ENCODE measurements around the gene GPC6.

The GPC6 gene

DNA sequence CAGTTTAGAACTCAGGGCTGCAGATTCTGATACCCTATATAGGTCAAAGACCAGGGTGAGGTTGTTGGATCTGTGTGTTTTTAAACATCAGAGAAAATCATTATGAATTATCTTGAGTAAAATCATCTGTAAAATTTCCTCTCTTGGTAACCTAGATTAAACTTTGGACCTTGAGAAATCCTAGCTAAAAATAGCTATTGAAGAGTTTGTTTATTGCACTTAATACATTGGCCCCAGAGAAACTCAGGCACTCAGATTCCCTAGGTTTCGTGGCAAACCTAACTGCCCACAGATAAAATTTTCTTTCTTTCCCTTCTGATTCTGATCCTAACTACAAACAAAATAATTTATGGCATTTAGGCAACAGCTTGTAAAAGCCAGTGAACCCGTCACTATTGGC is 102.3 kb downstream of the GPC6 start:
- Histone ChIP-seq H3K4me1 (no peaks in the 10 kb centered on the region), H3K9me3 (no peaks in the 10 kb centered on the region), H3K27me3 (ENCODE audit: low read depth) (no peaks in the 10 kb centered on the region), H3K4me3 (no peak overlapping the region), H3K36me3 (replicated peaks) (no peaks in the 10 kb centered on the region)
- DNase-seq (ENCODE audit: low spot score in 2 of 2): no peak
- in situ Hi-C loops (cut with MboI; ENCODE audit: low sequenced_read_pairs): no loop called here

DNA sequence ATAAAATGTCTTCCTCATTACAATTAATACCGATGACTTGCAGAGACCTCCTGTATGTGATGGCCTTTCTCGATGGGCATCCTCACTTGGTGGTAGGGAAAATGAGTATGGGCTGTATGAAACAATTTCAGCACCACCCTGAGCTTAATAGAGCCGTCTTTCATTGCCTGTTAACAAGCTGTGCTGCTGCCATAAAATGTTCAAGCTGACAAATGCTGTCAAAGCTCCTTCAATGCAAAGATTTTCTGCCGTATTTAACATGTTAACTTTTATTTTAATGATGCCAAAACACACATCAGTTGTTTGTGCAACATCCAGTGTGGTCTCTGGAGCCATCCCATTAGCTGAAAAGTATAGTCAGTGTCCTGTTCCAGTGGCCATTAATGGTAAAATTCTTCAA is 110.1 kb downstream of the GPC6 start:
- Histone ChIP-seq H3K36me3 (replicated peaks) (no peaks in the 10 kb centered on the region), H3K4me1 (no peaks in the 10 kb centered on the region), H3K27me3 (ENCODE audit: low read depth) (no peaks in the 10 kb centered on the region), H3K9me3 (no peaks in the 10 kb centered on the region), H3K4me3 (no peak overlapping the region)
- in situ Hi-C loops (cut with MboI; ENCODE audit: low sequenced_read_pairs): no loop called here
- DNase-seq (ENCODE audit: low spot score in 2 of 2): no peak

GRCh38 chr13:93338030-93338429 is 111.4 kb downstream of the GPC6 start:
- no peaks in the 10 kb centered on the region for H3K36me3 ChIP-seq (replicated peaks)
- H3K27me3 ChIP-seq (ENCODE audit: low read depth): no peaks in the 10 kb centered on the region
- in situ Hi-C loops (cut with MboI; ENCODE audit: low sequenced_read_pairs): no loop called here
- no peak for DNase-seq (ENCODE audit: low spot score in 2 of 2)
- H3K9me3 ChIP-seq: no peaks in the 10 kb centered on the region
- no peaks in the 10 kb centered on the region for H3K4me1 ChIP-seq
- no peak overlapping the region for H3K4me3 ChIP-seq

DNA sequence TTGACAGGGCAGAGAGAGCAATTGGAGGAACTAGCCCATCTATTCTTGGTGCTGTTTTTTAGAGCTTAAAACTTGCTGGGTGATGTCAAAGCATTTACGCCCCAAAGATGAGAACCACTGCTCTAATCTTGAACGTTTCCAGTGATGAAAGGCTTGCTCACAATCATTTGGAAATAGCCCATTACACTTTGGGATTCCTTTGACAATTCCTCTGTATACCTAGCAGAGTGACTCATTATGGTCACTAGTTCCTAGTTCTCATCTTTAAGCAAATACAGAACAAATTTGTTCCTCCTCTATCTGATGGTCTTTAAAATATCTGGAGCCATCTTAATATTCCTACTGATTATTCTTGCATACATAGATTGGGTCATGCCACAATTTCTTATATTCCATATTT is 112.3 kb downstream of the GPC6 start:
- Histone ChIP-seq H3K4me1 (no peaks in the 10 kb centered on the region), H3K9me3 (no peaks in the 10 kb centered on the region), H3K36me3 (replicated peaks) (no peaks in the 10 kb centered on the region), H3K4me3 (no peak overlapping the region), H3K27me3 (ENCODE audit: low read depth) (no peaks in the 10 kb centered on the region)
- in situ Hi-C loops (cut with MboI; ENCODE audit: low sequenced_read_pairs): no loop called here
- no peak for DNase-seq (ENCODE audit: low spot score in 2 of 2)

DNA sequence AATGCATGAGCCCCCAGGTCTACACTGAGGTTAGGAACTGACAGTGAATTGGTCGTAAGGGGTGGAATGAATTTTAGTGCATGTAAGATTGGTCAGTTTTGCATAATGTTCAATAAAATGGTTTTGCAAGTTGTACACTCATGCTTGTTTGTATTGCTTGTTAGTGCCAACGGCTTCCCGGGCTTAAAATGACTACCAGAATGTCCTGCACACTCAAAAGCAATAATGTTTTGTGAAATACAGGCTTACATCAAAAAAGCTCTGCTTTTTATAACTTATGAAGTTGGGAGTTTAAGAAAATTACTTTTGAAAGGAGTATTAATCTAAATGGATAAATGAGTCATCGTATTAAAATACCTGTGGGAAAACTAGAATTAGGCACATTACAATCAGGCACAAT is 112.9 kb downstream of the GPC6 start:
- H3K27me3 ChIP-seq (ENCODE audit: low read depth): no peaks in the 10 kb centered on the region
- H3K36me3 ChIP-seq (replicated peaks): no peaks in the 10 kb centered on the region
- in situ Hi-C loops (cut with MboI; ENCODE audit: low sequenced_read_pairs): no loop called here
- H3K9me3 ChIP-seq: no peaks in the 10 kb centered on the region
- no peak for DNase-seq (ENCODE audit: low spot score in 2 of 2)
- H3K4me1 ChIP-seq: no peaks in the 10 kb centered on the region; the same call in 1 of the 2 replicates
- H3K4me3 ChIP-seq: no peak overlapping the region

- DNase-seq (ENCODE audit: low spot score in 2 of 2): no peak
- no peaks in the 10 kb centered on the region for H3K9me3 ChIP-seq
- in situ Hi-C loops (cut with MboI; ENCODE audit: low sequenced_read_pairs): no loop called here
- no peaks in the 10 kb centered on the region for H3K36me3 ChIP-seq (replicated peaks)
- no peaks in the 10 kb centered on the region for H3K27me3 ChIP-seq (ENCODE audit: low read depth)
- H3K4me1 ChIP-seq: peaks cover 12% of the 10 kb centered on the region
- H3K4me3 ChIP-seq: no peak overlapping the region
Measured at GRCh38 chr13:93341517-93341916, 114.9 kb downstream of the GPC6 start.

GRCh38 chr13:93343097-93343496 is 116.5 kb downstream of the GPC6 start:
- no peak for DNase-seq (ENCODE audit: low spot score in 2 of 2)
- Histone ChIP-seq H3K27me3 (ENCODE audit: low read depth) (no peaks in the 10 kb centered on the region), H3K36me3 (replicated peaks) (no peaks in the 10 kb centered on the region), H3K4me1 (peaks cover 13% of the 10 kb centered on the region), H3K9me3 (no peaks in the 10 kb centered on the region), H3K4me3 (no peak overlapping the region)
- in situ Hi-C loops (cut with MboI; ENCODE audit: low sequenced_read_pairs): no loop called here

DNA sequence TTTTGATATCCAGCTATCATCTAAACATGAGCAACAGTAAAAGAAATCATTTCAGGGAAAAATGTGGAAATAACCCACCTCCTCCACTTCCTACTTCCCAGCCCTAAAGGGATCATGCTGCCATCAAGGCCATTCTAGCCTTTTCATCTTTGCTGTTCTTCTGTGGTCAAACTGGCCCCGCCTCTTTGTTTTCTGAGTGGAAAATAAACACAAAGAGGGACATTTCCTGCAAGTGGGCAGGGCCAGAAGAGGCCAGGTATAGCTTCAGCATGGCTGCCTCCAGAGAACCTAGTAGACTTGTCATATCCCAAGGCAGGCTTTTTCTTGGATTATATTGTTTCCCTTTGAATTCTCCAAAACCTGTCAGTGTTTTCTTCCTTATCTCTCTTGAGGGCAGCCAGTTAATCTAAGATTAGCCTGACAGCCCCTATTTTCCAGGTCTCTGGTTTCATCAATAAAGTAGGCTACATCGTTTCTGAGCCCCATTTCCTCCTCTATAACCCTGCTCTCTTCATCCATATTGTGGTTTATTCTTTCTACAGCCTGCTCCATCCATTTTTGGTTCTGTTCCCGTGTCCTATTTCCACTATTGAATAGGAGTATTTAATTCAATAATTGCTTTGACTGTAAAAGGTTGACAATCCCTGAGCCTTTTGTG is 117.6 kb downstream of the GPC6 start:
- no peaks in the 10 kb centered on the region for H3K36me3 ChIP-seq (replicated peaks)
- peaks cover 13% of the 10 kb centered on the region for H3K4me1 ChIP-seq
- no peaks in the 10 kb centered on the region for H3K27me3 ChIP-seq (ENCODE audit: low read depth)
- H3K9me3 ChIP-seq: no peaks in the 10 kb centered on the region
- DNase-seq (ENCODE audit: low spot score in 2 of 2): no peak
- in situ Hi-C loops (cut with MboI; ENCODE audit: low sequenced_read_pairs): no loop called here
- H3K4me3 ChIP-seq: no peak overlapping the region

DNA sequence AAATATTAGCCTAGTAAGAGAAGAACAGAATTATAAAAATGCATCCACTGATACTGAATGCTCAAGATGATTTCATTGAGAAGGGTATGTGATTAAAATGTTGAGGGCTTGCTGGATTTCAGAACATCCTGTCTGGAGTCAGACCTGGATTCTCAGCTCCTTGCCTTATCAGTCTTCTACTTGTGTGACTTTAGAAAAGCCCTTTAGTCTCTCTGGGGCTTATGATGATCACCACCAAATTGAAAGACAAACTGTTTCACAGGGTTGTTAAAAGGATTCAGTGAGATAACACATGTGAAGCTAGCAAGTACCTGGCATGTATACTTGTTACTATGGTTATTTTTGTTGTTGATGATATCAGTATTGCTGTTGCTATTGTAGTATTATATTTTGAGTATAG is 118.4 kb downstream of the GPC6 start:
- Histone ChIP-seq H3K27me3 (ENCODE audit: low read depth) (no peaks in the 10 kb centered on the region), H3K36me3 (replicated peaks) (no peaks in the 10 kb centered on the region), H3K4me1 (peaks cover 13% of the 10 kb centered on the region), H3K4me3 (no peak overlapping the region), H3K9me3 (no peaks in the 10 kb centered on the region)
- in situ Hi-C loops (cut with MboI; ENCODE audit: low sequenced_read_pairs): no loop called here
- no peak for DNase-seq (ENCODE audit: low spot score in 2 of 2)

GRCh38 chr13:93345770-93346169 is 119.2 kb downstream of the GPC6 start:
- Histone ChIP-seq H3K4me3 (no peak overlapping the region), H3K27me3 (ENCODE audit: low read depth) (no peaks in the 10 kb centered on the region), H3K4me1 (peaks cover 13% of the 10 kb centered on the region), H3K9me3 (no peaks in the 10 kb centered on the region), H3K36me3 (replicated peaks) (no peaks in the 10 kb centered on the region)
- in situ Hi-C loops (cut with MboI; ENCODE audit: low sequenced_read_pairs): no loop called here
- DNase-seq (ENCODE audit: low spot score in 2 of 2): peak in 1 of 2 experiments; percentile 92

GRCh38 chr13:93352616-93353015 is 126.0 kb downstream of the GPC6 start:
- Histone ChIP-seq H3K9me3 (no peaks in the 10 kb centered on the region), H3K4me1 (peaks cover 6% of the 10 kb centered on the region; the same call in 1 of the 2 replicates), H3K27me3 (ENCODE audit: low read depth) (no peaks in the 10 kb centered on the region), H3K4me3 (no peak overlapping the region), H3K36me3 (replicated peaks) (no peaks in the 10 kb centered on the region)
- DNase-seq (ENCODE audit: low spot score in 2 of 2): no peak
- in situ Hi-C loops (cut with MboI; ENCODE audit: low sequenced_read_pairs): no loop called here

DNA sequence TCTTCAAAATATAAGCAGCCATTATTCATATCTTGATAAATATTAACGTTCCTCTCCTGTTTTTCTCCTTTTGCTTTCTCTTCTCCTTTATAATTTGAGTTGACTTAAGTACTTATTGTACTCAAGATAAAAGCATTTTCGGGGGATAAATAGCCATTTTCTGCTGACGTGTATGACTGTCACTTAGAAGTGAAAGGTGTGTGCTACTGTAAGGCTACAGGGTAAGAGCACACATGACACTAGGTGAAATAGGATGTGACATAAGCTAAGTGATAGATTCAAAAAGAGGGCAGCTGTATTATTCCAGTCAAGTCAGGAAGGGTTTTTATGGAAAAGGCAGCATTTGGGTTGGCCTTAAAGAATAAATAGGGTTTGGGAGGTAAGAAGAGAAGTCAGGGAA is 128.5 kb downstream of the GPC6 start:
- Histone ChIP-seq H3K4me1 (peaks cover 6% of the 10 kb centered on the region; the same call in 1 of the 2 replicates), H3K36me3 (replicated peaks) (no peaks in the 10 kb centered on the region), H3K27me3 (ENCODE audit: low read depth) (no peaks in the 10 kb centered on the region), H3K9me3 (no peaks in the 10 kb centered on the region), H3K4me3 (no peak overlapping the region)
- in situ Hi-C loops (cut with MboI; ENCODE audit: low sequenced_read_pairs): no loop called here
- DNase-seq (ENCODE audit: low spot score in 2 of 2): no peak

- no peak for DNase-seq (ENCODE audit: low spot score in 2 of 2)
- H3K36me3 ChIP-seq (replicated peaks): no peaks in the 10 kb centered on the region
- in situ Hi-C loops (cut with MboI; ENCODE audit: low sequenced_read_pairs): no loop called here
Measured at GRCh38 chr13:93356469-93356868, 129.9 kb downstream of the GPC6 start.

GRCh38 chr13:93360021-93360420 is 133.4 kb downstream of the GPC6 start:
- H3K4me1 ChIP-seq: no peaks in the 10 kb centered on the region; the same call in 1 of the 2 replicates
- H3K9me3 ChIP-seq: no peaks in the 10 kb centered on the region
- no peaks in the 10 kb centered on the region for H3K27me3 ChIP-seq (ENCODE audit: low read depth)
- DNase-seq (ENCODE audit: low spot score in 2 of 2): no peak
- in situ Hi-C loops (cut with MboI; ENCODE audit: low sequenced_read_pairs): no loop called here
- H3K4me3 ChIP-seq: no peak overlapping the region
- no peaks in the 10 kb centered on the region for H3K36me3 ChIP-seq (replicated peaks)

More at GRCh38 chr13:93356469-93356868, 129.9 kb downstream of the GPC6 start:
- Histone ChIP-seq H3K27me3 (ENCODE audit: low read depth) (no peaks in the 10 kb centered on the region), H3K4me1 (peaks cover 2% of the 10 kb centered on the region; the same call in 1 of the 2 replicates), H3K9me3 (no peaks in the 10 kb centered on the region), H3K4me3 (no peak overlapping the region)

- in situ Hi-C loops (cut with MboI; ENCODE audit: low sequenced_read_pairs): no loop called here
Measured at GRCh38 chr13:93361703-93362102, 135.1 kb downstream of the GPC6 start.

More at GRCh38 chr13:93361703-93362102, 135.1 kb downstream of the GPC6 start:
- no peak overlapping the region for H3K4me3 ChIP-seq
- DNase-seq (ENCODE audit: low spot score in 2 of 2): no peak
- no peaks in the 10 kb centered on the region for H3K36me3 ChIP-seq (replicated peaks)
- no peaks in the 10 kb centered on the region for H3K9me3 ChIP-seq
- no peaks in the 10 kb centered on the region for H3K27me3 ChIP-seq (ENCODE audit: low read depth)
- H3K4me1 ChIP-seq: no peaks in the 10 kb centered on the region; the same call in 1 of the 2 replicates

Measured in HAP-1 (cell line).